ENCODE measurements around the gene AGAP3.

AGAP3 gene

DNA sequence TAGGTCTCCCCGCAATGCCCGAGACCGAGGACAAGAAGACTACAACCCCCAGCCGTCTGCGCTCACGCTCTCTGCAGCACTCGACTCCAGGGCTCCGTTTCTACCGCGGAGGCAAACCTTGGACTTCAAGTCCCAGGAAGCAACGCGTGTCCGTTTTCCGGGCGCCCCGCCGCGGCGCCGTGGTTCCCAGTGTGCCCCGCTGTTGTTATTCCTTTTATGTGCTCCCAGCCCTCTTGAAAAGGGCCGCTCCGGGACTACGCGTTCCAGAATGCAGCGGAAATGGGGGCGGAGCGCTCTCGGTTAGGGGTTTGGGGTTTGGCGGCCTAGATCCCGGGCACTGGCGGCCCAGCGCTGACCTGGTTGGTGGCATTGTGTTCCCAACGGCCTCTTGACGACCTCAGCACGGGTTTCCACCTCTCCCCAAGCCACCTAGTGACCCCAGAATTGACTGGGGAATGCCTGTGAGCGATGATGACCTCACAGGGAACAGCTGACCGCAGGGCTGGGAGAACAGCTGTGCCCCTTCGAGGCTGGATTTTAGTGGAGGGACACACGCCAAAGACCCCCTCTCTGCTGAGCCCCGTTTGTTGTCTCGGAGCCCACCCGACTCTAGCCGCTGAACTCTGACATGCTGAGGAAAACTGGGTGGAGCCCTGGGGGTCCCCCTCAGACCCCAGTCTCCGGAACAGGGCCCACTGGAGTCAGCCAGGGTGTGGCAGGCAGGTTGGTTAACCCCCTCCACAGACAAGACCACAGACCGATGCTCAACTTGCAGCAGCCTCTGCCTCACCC is 28.1 kb upstream of the AGAP3 start:
- DNase-seq (ENCODE audit: low spot score), result peak; percentile 99

DNA sequence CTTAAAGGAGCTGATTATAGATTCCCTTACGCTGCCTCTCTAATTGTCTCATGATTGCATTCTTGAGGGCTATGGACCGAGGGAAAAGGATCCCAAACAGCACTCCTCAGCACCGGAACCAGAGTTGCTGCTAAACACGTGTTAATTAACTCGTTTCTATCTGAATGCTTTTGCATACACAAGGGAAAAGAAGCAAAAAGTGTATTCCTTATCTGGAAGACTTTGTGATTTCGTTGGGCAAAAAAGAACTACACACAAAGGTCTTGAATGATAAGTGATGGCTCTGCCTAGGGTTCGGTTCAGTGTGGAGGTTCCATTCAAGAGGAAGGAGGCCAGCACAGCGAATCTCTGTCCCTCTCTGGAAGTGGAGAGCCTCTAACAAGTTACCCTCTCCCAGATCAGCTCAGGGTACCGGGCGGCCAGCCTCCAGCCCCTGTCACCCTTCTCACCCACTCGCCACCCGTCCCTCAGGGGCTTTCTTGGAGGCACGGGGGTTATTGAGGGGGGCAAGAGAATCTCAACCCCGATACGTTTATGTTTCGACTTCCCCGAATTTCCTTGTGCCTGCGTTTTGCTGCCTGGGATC is 27.4 kb upstream of the AGAP3 start:
- no peak for DNase-seq (ENCODE audit: low spot score)

DNA sequence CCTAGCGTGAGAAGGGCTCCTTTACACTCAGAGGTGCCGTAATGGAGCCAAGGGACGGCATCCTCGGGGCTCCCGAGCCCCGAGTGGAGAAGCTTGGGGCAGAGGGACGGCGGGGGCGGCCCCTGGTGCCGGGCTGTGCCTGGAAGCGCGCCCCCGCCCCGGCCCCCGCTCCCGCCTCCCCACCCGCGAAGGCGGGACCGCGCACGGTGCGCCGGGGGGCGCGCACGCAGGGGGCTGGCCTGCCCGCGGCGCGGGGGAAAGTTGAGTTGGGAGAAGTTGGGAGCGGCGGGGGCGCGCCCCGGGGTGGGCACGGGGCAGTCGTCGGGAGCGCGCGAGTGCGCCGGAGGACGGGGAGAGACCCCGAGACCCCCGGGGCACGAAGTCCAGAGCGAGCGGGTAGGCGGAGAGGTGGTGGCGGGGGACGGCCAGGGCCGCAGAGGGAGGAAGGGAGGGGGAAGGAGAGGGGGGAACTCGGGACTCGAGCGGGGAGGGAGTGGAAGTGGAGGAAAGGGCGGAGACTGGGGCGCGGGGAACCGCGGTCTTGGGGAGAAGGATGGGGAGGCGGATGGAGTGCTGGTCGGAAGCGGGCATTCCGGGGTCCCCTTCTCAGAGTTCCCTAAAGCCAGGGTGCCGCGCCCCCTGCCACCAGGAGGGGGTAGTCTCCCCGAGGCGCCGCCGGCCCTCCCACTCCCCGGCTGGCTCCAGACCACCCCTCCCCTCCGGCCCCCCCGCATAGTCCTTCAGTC is 26.7 kb upstream of the AGAP3 start, which contains the start of gene SLC4A2:
TSS of gene SLC4A2 (plus strand) at position 223 of the 746 bp plus-strand sequence. CDS start 2,399 bp downstream, outside the sequence.
- peak; percentile 61 for DNase-seq (ENCODE audit: low spot score)

DNA sequence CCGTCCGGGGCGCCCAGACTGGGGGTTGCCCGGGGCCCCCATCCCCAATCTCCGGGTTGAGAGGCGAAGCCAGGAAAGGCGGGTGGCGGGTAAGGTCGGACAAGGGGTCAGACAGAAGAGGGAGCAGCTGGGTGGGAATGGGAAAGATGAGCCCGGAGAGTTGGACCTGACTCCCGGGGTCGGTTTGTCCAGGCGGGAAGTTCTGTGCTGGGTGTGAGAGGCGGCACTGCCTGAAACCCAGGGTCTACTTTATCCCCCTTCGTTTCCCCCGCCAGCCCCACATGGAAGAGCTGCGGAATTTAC is 26.2 kb upstream of the AGAP3 start:
- no peak for DNase-seq (ENCODE audit: low spot score)

DNA sequence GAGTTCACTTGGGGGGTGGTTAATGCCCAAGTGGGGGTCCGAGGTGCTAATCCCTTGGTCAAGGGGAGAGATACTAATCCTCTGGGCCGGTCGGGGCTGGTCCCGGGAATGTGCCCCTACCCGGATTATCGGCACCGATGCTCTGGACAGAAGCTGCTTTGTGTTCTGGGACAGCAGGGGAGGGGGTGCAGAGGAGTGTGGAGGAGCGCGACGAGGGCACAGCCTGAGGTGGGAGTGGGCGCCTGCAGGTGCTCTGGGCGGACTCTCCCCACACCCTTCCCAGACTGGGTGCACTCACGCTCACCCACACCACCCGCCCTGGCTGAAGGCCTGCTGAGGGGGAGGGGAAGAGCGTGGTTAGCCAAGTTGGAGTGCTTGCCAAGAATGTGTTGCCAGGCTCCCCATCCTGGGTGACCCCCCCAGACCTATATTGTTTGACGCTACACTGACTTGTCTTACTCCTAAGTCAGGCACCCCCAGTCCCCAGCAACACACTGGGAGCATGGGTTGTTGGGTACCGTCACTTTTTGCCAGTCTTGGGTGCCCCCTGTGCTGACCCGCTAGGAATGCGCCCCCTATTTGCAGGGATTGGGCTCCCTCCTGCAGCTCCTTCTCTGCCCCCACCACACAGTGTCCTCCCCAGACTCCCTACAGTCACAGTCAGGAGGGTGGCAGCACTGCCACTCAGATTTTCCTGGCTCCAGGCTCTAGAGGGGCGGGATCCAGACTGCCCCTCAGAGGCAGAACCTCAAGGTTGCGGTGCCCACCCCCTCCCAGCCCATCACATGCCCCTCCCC is 25.7 kb upstream of the AGAP3 start:
- DNase-seq (ENCODE audit: low spot score), result no peak

DNA sequence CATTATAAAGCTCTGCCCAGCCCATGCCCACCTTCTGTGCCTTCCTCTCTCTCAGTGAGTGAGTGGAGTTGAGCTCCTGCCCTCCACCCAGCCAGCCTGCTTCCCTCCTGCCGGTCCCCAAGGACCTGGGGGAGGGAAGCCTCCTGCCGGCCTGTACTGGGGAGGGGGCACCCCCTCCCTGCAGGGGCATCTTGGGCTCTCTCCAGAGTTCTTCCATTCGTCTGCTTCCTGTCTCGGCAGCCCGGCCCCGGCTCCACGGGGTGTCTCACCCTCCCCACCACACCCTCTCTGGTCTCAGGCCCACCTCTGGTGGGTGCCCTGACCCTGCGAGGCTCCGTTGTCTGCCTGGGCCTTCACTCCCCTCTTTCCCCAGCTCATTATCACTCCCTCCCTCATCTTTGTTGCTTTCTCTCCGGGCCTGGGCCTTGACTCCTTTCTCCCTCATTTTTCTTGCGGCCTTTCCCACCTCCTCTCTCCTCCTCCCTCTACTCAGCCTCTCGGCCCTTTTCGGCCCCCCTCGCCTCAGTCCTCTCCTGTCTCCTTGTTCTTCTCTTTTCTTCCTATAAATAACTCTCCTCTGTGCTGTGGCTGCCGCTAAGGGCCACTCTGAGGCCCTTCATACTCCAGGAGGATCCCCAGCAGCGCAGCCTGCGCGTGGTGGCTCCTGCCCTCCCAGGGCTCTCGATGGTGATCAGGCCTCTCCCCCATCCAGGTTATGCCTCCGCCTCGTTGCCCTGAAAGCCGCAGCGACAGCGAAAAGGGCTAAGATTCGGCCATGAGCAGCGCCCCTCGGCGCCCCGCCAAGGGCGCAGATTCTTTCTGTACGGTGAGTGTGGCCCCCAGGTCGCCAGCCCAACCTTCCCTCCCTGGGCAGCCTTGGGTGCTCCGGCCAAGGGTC is 24.8 kb upstream of the AGAP3 start:
- no peak for DNase-seq (ENCODE audit: low spot score)

DNA sequence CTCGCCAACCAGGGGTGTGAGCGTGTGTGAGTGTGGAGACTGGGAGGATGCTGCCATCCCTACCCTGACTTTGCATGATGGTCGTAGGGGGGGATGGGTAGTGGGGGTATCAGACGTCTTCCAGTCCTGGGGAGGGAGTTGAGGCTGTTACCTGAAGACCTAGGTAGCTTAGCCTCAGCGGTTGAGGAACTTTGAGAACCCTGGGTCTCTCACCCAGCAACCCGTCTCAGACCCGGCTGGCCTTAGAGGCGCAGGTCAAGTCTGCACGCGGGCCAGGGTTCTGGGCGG is 24.2 kb upstream of the AGAP3 start:
- no peak for DNase-seq (ENCODE audit: low spot score)

DNA sequence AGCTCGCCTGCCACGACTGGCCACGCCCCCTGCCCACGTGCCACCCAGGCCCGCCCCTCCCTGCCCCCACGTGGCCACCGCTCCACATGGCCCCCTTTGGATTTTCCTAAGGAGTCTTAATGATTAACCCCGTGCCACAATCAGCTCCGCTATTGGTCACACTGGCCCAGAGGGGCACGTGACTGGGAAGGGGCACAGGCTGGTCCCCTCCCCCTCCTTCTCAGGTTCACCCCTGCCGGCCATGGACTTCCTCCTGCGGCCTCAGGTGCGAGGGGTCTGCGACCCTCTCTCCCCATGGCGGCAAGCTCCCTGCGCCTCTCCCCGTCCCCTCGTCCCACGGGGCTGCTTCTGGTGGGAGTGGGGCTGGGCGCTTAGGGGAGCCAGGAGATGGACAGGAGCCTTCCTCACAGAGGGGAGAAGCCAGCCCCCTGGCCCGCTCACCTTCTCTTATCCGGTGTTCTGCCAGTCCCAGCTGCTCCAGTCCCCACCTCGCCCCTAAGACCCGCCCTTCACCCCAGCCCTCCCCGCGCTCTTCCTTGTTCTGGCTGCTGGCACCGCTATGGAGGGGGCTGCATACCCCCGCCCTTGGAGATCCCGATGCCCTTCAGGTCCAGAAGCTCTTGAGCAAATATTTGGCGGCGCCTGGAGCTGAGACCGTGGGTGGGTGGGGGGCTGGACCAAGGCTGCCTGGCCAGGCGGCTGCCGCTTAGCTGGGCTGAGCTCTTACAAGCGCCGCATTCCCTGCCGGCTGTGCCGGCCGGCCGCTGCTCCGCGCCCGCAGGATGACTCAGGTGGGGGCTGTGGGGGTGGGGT is 23.7 kb upstream of the AGAP3 start:
- no peak for DNase-seq (ENCODE audit: low spot score)

DNA sequence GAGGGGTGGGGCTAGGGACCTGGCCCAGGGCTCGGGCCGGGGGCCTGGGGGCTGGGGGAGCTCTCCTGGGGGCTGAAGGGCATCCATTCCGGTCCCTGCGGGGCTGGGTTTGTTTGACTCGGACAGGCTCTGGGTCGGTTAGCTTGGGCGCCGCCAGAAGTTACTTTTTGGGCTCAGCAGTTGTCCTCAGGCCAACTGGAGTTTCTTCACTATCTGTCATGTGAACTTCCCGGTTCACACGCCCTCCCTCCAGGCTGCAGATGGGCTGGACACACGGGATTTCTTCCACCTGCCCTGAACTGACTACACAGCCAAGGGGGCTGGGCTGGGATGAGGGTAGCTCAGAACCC is 23.1 kb upstream of the AGAP3 start:
- no peak for DNase-seq (ENCODE audit: low spot score)

DNA sequence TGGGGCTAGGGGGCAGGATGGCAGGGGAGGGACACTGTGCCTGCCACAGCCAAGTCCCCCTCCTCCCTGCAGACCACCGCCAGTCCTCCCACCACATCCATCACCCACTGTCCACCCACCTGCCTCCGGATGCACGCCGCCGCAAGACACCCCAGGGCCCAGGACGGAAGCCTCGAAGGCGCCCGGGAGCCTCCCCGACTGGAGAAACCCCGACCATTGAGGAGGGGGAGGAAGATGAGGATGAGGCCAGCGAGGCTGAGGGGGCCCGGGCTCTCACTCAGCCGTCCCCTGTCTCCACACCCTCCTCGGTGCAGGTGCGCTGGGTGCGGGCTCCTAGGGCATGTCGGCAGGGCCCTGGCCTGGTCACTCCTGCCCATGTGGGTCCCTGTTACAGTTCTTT is 21.8 kb upstream of the AGAP3 start:
- DNase-seq (ENCODE audit: low spot score), result no peak

DNA sequence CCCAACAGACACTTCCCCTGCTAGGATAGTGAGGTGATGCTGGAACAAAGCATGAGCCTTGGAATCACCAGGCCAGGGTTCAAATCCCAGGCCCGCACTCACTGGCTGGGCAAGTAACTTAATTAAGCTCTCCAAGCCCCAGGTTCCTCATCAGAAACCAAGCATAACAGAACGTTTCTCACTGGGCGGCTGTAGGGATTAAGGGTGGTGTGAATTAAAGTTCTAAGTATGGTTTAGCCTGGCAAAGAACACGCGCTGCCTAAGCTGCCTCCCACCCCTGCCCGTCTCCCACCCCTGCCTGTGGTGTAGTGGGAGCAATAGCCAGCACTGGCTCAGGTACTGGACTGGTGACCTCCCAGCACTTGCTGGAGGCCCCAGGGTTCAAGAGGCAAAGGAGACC is 21.3 kb upstream of the AGAP3 start:
- no peak for DNase-seq (ENCODE audit: low spot score)

DNA sequence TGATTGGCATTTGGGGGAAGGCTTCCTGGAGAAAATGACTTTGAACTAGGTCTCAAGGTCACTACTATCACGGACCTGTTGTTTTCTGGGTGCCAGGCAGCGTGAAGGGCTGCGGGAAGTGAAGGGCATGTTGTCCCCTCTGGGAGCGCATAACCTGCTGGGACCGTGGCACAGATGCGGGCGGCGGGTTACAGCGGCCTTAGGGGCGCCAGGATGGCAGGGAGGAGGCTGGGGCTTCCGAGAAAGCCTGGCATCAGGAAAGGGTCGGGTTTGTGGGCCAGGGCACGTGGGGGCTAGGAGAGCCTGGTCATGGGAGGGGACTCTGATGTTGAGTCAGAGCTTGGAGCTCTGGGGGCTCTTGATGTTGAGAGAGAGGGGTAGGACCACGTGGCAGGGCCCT is 20.8 kb upstream of the AGAP3 start:
- DNase-seq (ENCODE audit: low spot score), result no peak

DNA sequence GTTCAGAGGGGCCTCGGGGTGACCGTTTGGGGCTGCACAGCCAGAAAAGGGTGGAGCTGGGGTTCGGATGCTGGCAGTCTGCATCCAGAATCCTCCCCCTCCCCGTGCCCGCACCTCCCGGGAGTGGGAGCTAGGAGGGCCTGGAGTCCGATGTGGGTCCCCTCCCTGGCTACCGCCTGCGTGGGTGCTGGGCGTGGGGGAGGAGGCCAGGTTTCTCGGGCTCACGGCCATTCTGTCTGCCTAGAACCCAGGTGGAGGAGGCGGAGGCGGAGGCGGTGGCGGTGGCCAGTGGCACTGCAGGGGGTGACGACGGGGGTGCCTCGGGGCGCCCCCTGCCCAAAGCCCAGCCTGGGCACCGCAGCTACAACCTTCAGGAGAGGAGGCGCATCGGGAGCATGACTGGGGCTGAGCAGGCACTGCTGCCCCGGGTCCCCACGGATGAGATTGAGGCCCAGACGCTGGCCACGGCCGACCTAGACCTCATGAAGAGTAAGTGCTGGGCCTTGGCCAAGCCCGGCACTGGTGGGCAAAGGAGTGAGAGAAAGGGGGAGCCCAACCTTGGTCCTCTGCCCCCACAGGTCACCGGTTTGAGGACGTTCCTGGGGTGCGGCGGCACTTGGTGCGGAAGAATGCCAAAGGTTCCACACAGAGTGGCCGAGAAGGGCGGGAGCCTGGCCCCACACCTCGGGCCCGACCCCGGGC is 19.9 kb upstream of the AGAP3 start:
- no peak for DNase-seq (ENCODE audit: low spot score)

DNA sequence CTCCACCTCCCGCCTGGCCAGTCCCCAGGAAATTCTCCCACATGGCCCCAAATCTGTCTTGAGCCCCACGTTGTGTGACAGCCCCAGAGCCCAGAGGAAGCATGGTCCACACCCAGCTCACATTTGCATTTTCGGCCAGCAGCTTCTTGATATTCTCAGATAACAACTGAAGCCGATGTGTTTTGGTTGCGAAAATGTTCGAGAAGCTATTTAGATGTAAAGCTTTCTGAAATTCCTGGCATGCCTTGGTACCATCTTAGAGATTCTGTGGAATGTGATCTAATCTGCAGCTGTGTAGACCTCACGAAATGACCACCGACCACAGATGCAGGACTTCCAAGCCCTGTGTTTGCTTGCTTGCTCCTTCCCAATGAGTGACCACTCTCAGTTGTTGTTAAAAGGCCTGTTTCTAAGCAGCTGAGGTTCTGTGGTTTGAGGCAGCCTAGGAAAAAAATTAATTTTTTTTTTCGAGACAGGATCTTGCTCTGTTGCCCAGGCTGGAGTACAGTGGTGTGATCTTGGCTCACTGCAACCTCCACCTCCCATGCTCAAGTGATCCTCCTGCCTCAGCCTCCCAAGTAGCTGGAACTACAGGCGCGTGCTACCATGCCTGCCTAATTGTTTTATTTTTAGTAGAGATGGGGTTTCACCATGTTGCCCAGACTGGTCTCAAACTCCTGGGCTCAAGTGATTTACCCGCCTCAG is 18.1 kb upstream of the AGAP3 start:
- DNase-seq (ENCODE audit: low spot score), result no peak

DNA sequence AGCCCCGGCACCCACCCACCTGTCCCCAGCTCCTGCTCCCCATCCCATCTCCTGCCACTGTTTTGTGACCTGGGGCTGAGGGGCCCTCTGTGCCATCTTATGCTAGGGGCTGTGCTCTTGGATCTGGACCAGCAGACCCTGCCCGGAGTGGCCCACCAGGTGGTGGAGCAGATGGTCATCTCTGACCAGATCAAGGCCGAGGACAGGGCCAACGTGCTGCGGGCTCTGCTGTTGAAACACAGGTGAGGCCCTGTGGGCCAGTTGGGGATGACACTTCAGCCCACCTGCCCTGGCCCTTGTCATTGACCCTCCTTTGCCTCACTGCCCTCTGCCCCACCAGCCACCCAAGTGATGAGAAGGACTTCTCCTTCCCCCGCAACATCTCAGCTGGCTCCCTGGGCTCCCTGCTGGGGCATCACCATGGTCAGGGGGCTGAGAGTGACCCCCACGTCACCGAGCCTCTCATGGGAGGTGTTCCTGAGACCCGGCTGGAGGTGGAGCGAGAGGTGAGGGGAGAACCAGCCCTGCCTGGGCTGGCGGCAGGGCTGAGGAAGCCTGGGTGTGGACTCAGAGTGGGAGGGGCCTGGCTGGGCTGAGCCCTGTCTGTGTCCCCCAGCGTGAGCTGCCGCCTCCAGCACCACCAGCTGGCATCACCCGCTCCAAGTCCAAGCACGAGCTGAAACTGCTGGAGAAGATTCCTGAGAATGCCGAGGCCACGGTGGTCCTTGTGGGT is 16.3 kb upstream of the AGAP3 start:
- DNase-seq (ENCODE audit: low spot score), result no peak

DNA sequence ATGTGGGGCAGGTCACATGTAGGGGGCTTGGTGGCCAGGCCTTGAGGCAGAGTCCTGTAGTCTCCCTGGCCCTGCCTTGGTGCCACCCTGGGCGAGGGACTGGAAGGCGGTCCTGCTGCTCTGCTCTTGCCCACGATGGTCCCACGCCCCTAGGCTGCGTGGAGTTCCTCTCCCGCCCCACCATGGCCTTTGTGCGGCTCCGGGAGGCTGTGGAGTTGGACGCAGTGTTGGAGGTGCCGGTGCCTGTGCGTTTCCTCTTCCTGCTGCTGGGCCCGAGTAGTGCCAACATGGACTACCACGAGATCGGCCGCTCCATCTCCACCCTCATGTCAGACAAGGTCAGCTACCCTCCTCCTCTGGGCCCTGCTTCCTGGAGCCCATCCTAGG is 15.7 kb upstream of the AGAP3 start:
- no peak for DNase-seq (ENCODE audit: low spot score)

DNA sequence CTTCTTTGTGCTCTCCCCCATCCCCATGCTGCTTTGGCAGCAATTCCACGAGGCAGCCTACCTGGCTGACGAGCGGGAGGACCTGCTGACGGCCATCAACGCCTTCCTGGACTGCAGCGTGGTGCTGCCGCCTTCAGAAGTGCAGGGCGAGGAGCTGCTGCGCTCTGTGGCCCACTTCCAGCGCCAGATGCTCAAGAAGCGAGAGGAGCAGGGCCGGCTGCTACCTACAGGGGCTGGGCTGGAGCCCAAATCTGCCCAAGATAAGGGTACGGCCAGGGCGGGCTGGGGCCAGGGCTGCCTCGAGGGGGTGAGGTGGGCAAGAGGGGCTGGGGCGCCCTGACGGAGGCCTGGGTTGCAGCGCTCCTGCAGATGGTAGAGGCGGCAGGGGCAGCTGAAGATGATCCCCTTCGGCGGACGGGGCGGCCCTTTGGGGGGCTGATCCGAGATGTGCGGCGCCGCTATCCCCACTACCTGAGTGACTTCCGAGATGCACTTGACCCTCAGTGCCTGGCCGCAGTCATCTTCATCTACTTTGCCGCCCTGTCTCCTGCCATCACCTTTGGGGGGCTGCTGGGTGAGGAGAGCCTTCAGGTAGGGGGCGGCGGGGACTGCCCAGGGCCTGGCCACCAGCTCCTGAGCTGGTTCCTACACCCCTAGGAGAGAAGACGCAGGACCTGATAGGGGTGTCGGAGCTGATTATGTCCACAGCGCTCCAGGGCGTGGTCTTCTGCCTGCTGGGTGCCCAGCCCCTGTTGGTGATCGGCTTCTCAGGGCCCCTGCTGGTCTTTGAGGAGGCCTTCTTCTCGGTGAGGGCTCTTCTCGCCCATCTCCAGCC is 15.0 kb upstream of the AGAP3 start:
- no peak for DNase-seq (ENCODE audit: low spot score)

DNA sequence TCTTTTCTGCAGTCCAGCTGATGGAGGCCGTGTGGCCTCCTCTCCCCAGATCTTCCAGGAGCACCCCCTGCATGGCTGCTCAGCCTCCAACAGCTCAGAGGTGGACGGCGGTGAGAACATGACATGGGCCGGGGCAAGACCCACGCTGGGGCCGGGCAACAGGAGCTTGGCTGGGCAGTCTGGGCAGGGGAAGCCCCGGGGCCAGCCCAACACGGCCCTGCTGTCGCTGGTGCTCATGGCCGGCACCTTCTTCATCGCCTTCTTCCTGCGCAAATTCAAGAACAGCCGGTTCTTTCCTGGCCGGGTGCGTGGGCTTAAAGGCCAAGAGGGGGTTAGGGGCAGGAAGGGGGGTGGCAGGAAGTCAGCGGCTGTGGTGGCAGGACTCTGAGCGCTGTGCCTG is 12.3 kb upstream of the AGAP3 start:
- DNase-seq (ENCODE audit: low spot score), result no peak

Measured in CD4-positive, alpha-beta T cell treated with Interleukin-2 at 100 ng/mL for 4 hours (primary cell).